ENCODE measurements around the gene DHTKD1. TPM values are rescaled to one million over a fixed set of nuclear protein-coding genes. Genes with fewer than 3 reads are reported as not detected.
"Not testable (repeated sequence)": the region's sequence is repeated elsewhere in the genome, so short reads cannot be mapped to it uniquely, and the experiment has no call there.

The DHTKD1 gene
- total RNA-seq, 1 experiment from 2014 or later = 20.2 TPM

GRCh38 chr10:12150163-12150562 lies 81.4 kb downstream of the DHTKD1 start:
- no peak for DNase-seq (ENCODE audit: low read depth)

GRCh38 chr10:12154516-12154915 lies 85.8 kb downstream of the DHTKD1 start:
- no peak for DNase-seq (ENCODE audit: low read depth)

GRCh38 chr10:12156367-12157123 lies 87.8 kb downstream of the DHTKD1 start:
- DNase-seq (ENCODE audit: low read depth) = no peak

- no peak for DNase-seq (ENCODE audit: low read depth)
These were observed 89.4 kb downstream of the DHTKD1 start for GRCh38 chr10:12158111-12158510.

- DNase-seq (ENCODE audit: low read depth) = no peak
These were observed 91.9 kb downstream of the DHTKD1 start for GRCh38 chr10:12160664-12161063.

GRCh38 chr10:12162927-12163326 lies 94.2 kb downstream of the DHTKD1 start:
- no peak for DNase-seq (ENCODE audit: low read depth)

GRCh38 chr10:12164085-12164484 lies 95.3 kb downstream of the DHTKD1 start:
- no peak for DNase-seq (ENCODE audit: low read depth)

GRCh38 chr10:12165036-12165435 lies 96.3 kb downstream of the DHTKD1 start:
- no peak for DNase-seq (ENCODE audit: low read depth)

- no peak for DNase-seq (ENCODE audit: low read depth)
These were observed 97.4 kb downstream of the DHTKD1 start for GRCh38 chr10:12165999-12166775.

- DNase-seq (ENCODE audit: low read depth) = not testable (repeated sequence)
These were observed 102.8 kb downstream of the DHTKD1 start for GRCh38 chr10:12171512-12171911.

Other genes starting within 250 kb of the DHTKD1 start
- gene PROSER2, start 245.6 kb upstream of the DHTKD1 start, total RNA-seq (2014; rRNA removed; shearing (Covaris generic)) = 2.1 and 4.7 TPM in 2 replicates
- gene UPF2, start 26.1 kb upstream of the DHTKD1 start, total RNA-seq (2014; rRNA removed; shearing (Covaris generic)) = 5.4 and 11.2 TPM in 2 replicates
- 5.0 and 6.4 TPM in 2 replicates for gene SEC61A2, start 60.7 kb downstream of the DHTKD1 start, total RNA-seq (2014; rRNA removed; shearing (Covaris generic))
- gene NUDT5, start 126.9 kb downstream of the DHTKD1 start, total RNA-seq (2014; rRNA removed; shearing (Covaris generic)) = 53.2 and 99.3 TPM in 2 replicates
- gene CDC123, start 127.2 kb downstream of the DHTKD1 start, total RNA-seq (2014; rRNA removed; shearing (Covaris generic)) = 65.1 and 83.1 TPM in 2 replicates

Data from M059J (cell line).